Epithelial cell of proximal tubule (primary cell): ENCODE measurements around the gene GNA14. TPM values are rescaled to one million over a fixed set of nuclear protein-coding genes. Genes with fewer than 3 reads are reported as not detected.
"Not testable (repeated sequence)": the region's sequence is repeated elsewhere in the genome, so short reads cannot be mapped to it uniquely, and the experiment has no call there.

Source experiments
- DNase-seq: peaks from one replicate; pipeline ENCODE4 v3.0.0-alpha.2; 2011; ENCODE audit warnings: low read depth
- H3K4me3 ChIP-seq: 2 replicates; pipeline ENCODE4 v1.5.1; 2011; ENCODE audit warnings: low read depth, mild to moderate bottlenecking, low read length
- CTCF ChIP-seq: conservative IDR thresholded peaks from 2 replicates; pipeline ENCODE4 v1.5.1; 2012; ENCODE audit warnings: low read depth, mild to moderate bottlenecking, low read length
- total RNA-seq: library from RNA; depleted of rRNA; stranded (reverse); fragments of >200 nt; gene quantifications from 2 replicates; pipeline ENCODE4 v1.2.3, GENCODE V29; 2015

GNA14 gene
- total RNA-seq, 1 donor from 2014 or later: 0.12 TPM

- no peak for TF ChIP-seq CTCF
- DNase-seq: no peak
- H3K4me3 ChIP-seq: no peak overlapping the region
These were observed 152.1 kb downstream of the GNA14 start for GRCh38 chr9:77495834-77496671.

GRCh38 chr9:77490279-77490678 is 157.8 kb downstream of the GNA14 start:
- not testable (repeated sequence) for DNase-seq

GRCh38 chr9:77489405-77490163 is 158.5 kb downstream of the GNA14 start:
- not testable (repeated sequence) for DNase-seq, H3K4me3 ChIP-seq

More at GRCh38 chr9:77490279-77490678, 157.8 kb downstream of the GNA14 start:
- H3K4me3 ChIP-seq: not testable (repeated sequence)

DNA sequence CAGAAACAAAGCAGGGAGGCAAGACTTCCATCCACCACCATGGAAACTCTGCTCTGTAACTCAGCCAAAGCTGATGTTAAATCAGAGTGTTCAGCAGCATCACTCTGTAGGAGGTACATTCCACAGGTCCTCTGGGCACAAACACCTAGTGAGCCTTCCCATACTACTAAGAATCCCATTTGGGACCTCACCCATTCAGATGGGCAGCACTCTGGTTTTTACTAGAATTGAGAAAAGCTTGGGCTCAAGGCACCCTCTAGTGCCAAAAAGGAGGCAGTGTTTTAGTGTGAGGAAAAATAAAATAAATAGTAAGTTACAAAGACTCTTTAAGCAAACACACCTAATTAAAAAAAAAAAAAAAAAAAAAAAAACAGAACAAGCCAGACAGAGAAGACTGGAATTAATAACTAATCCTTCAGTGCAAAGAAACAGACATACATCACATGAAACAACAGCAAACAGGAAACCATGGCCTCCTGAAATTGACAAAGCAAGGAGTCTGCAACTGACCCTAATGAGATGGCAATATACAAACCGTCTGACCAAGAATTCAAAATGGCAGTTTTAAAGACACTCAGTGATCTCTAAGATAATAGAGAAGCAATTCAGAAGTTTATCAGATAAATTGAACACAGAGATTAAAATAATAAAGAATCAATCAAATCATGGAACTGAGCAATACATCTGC is 159.5 kb downstream of the GNA14 start:
- H3K4me3 ChIP-seq: no peak overlapping the region
- no peak for DNase-seq
- TF ChIP-seq CTCF: peak; percentile 78

DNA sequence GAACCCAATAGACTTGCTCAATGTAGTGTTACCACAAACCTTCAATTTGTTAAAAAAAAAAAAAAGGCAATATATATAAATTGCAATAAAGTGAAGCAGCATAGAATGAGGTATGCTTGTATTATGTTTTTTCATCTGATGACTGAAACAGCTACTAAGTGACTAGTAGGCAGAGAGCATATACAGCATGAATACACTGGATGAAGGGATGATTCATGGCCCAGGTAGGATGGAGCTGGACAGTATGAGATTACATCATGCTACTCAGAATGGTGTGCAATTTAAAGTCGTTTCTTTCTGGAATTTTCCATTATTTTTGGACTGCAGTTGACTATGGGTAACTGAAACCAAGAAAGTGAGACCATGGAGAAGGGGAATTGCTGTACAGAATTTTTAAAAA is 161.2 kb downstream of the GNA14 start:
- H3K4me3 ChIP-seq: no peak overlapping the region
- TF ChIP-seq CTCF: no peak
- no peak for DNase-seq

DNA sequence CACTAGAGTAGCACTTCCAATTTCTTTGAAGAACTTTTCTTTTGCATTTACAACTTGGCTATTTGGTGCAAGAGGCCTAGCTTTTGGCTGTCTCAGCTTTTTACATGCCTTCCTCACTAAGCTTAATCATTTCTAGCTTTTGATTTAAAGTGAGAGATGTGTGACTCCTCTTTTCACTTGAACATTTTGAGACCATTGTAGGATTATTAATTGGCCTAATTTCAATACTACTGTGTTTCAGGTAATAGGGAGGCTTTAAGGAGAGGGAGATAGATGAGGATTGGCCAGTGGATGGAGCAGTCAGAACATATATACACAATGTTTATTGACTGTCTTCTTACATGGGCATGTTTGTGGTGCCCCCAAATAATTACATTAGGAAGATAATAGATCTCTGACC is 161.7 kb downstream of the GNA14 start:
- no peak for TF ChIP-seq CTCF
- H3K4me3 ChIP-seq: no peak overlapping the region
- no peak for DNase-seq

DNA sequence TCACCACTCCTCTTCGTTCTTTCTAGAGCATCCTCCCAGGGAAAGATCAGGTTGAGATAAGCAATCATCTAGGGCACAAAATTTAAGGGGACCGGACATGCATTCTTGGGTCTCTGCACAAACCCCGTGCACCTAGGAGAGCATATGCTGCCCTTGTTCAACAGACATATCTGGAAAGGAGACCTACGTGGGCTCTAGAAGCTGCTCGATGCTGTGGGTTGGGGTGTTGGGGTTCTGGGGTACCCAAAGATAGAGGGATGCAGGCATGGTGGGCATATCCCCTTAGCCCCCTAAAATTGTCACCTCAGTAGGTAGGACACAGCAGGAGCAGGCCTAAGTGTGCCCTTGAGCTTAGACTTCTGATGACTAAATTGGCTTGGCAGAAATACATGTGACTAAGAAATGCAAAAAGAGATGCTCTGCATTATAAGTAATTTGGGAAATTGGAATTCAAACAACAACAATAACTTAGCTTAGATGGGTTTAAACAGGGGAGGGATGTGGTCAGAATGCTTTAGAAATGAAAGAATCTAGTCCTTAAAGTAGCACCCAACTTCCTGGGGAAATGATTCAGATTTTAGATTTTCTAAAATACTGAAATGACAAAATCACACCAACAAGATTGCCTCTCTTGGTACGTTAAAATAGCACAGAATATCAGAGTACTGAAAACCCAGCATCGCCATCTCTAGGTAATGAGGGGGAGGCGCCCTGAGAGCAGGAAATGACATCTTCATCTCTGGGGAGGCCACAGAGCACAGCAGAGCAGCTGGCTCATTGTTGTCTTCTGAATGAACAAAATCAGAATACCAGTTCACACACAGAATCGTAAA is 172.3 kb downstream of the GNA14 start:
- no peak overlapping the region for H3K4me3 ChIP-seq
- no peak for DNase-seq
- no peak for TF ChIP-seq CTCF
